ENCODE results near the gene ZNF174. TPM values are rescaled to one million over a fixed set of nuclear protein-coding genes. Genes with fewer than 3 reads are reported as not detected.

Gene ZNF174
- total RNA-seq, 1 donor: 11.2 TPM

DNA sequence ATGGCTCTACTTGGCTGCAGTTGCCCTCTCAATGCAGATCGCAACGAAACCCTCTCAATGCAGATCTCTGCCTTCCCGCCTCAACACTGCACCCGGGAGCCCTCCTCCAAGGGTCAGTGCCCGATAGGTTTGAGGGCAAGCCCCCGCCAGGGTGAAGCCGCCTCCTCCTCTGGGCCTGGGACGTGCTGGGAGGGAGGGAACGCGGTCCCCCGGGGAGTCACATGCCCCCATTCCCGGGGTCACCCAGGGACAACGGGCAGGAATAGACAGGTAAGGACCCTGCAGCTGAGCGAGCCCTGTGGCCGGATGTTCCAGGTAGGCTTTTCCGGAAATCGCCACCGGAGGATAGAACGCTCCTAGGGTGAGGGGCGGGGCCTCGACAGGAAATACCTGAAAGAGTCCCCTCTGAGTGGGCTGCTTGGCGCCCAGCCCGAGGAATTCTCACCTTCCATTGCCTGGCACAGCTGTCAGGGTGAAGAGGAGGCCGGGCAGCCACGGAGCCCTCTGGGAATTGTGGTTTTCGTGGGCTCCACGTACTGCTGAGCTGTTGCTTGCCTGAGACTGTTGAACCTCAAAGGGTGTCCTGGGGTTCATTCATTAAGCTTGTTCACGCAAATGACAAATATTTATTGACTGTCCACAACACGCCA is 12.8 kb downstream of the ZNF174 start:
- no peaks in the 10 kb centered on the region for H4K20me1 ChIP-seq (ENCODE audit: insufficient read depth, low read length)
- no peak overlapping the region for H3K27ac ChIP-seq (ENCODE audit: low read depth, low read length)
- H3K79me2 ChIP-seq (ENCODE audit: insufficient read depth, low read length): no peaks in the 10 kb centered on the region
- no peak for DNase-seq (ENCODE audit: insufficient read length, low spot score, missing footprints)
- no peak overlapping the region for H3K4me3 ChIP-seq (ENCODE audit: insufficient read depth, low read length)
- H3K9me3 ChIP-seq (ENCODE audit: low read depth, low read length): peaks cover 13% of the 10 kb centered on the region
- peaks cover 4% of the 10 kb centered on the region for H3K36me3 ChIP-seq (ENCODE audit: insufficient read depth, low read length)
- TF ChIP-seq, protein P1, sequence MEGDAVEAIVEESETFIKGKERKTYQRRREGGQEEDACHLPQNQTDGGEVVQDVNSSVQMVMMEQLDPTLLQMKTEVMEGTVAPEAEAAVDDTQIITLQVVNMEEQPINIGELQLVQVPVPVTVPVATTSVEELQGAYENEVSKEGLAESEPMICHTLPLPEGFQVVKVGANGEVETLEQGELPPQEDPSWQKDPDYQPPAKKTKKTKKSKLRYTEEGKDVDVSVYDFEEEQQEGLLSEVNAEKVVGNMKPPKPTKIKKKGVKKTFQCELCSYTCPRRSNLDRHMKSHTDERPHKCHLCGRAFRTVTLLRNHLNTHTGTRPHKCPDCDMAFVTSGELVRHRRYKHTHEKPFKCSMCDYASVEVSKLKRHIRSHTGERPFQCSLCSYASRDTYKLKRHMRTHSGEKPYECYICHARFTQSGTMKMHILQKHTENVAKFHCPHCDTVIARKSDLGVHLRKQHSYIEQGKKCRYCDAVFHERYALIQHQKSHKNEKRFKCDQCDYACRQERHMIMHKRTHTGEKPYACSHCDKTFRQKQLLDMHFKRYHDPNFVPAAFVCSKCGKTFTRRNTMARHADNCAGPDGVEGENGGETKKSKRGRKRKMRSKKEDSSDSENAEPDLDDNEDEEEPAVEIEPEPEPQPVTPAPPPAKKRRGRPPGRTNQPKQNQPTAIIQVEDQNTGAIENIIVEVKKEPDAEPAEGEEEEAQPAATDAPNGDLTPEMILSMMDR (IDR thresholded peaks at IDR 0.05; ENCODE audit: extremely low read depth, low read depth, low read length): no peak
- no peak overlapping the region for H2AFZ ChIP-seq (ENCODE audit: low read length)
- H3K4me1 ChIP-seq (ENCODE audit: insufficient read depth, low read length): no peaks in the 10 kb centered on the region
- no peak overlapping the region for H3K4me2 ChIP-seq (ENCODE audit: insufficient read depth, low read length)
- no peaks in the 10 kb centered on the region for H3K27me3 ChIP-seq (ENCODE audit: insufficient read depth, low read length)

DNA sequence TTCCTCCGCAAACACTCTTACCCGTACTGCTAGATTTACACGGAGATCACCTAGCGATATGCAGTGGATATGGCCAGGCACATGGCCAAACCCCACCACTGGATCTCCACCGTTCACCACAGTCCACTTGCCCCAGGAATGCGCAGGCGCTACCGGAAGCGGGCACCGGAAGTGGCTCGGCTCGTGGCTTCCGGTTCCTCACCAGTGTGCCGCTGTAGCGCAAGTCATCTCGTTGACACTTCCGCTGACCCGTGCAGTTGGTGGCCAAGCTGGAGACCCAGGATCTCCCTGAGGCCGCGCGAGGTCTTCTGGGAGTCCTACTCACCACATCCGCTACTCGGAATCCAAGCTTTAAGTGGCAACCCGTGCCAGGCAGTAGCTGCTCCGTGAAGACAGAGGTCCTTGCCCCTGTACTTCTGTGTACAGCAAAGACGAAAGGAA is 30.8 kb downstream of the ZNF174 start:
- peaks cover 5% of the 10 kb centered on the region for H3K36me3 ChIP-seq (ENCODE audit: insufficient read depth, low read length)
- no peaks in the 10 kb centered on the region for H3K4me1 ChIP-seq (ENCODE audit: insufficient read depth, low read length)
- H3K9me3 ChIP-seq (ENCODE audit: low read depth, low read length): no peaks in the 10 kb centered on the region
- H3K27me3 ChIP-seq (ENCODE audit: insufficient read depth, low read length): no peaks in the 10 kb centered on the region
- TF ChIP-seq, protein P1 (IDR thresholded peaks at IDR 0.05; ENCODE audit: extremely low read depth, low read depth, low read length): no peak
- peaks cover 3% of the 10 kb centered on the region for H3K79me2 ChIP-seq (ENCODE audit: insufficient read depth, low read length)
- DNase-seq (ENCODE audit: insufficient read length, low spot score, missing footprints): peak; percentile 45
- H3K4me2 ChIP-seq (ENCODE audit: insufficient read depth, low read length): peak overlapping the region; percentile 64
- peak overlapping the region; percentile 49 for H3K4me3 ChIP-seq (ENCODE audit: insufficient read depth, low read length)
- H4K20me1 ChIP-seq (ENCODE audit: insufficient read depth, low read length): no peaks in the 10 kb centered on the region
- H2AFZ ChIP-seq (ENCODE audit: low read length): peak overlapping the region; percentile 73
- no peak overlapping the region for H3K27ac ChIP-seq (ENCODE audit: low read depth, low read length)

DNA sequence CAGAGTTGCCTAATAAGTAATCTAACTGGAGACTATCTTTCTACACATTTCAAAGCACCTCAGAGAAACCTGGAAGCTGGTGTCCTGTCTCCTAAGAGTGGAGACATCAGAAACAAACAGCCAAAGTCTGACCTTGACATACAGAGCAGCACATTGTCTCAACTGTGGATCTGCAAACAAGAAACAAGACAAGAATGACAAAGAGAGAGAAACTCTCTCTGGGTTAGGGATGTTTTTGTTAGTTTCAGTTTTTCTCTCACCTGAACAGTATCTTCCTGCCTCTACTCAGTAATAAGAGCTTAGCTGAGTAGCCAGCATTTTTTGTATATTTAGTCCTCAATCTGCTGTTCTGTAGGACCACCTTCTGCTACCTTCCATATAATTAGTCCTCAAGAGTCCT is 33.4 kb downstream of the ZNF174 start:
- H3K79me2 ChIP-seq (ENCODE audit: insufficient read depth, low read length): peaks cover 10% of the 10 kb centered on the region

DNA sequence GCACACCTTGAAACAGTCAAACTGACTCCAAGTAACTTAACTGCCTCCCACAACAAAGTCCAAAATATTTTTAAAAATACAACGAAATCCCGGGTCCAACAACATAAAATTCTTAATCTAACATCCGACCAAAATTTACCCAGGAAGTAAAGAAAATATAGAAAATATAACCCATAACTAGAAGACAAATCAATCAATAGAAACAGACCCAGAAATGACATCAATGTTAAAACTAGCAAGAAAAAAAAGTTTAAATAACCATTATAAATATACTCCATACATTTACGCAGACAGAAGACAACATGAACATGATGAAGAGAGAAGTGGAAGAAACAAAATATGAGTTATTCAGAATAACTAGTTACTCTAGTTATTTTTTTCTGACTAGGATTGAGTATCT is 38.6 kb downstream of the ZNF174 start:
- no peak overlapping the region for H3K27ac ChIP-seq (ENCODE audit: low read depth, low read length)
- peaks cover 6% of the 10 kb centered on the region for H3K36me3 ChIP-seq (ENCODE audit: insufficient read depth, low read length)
- H3K4me2 ChIP-seq (ENCODE audit: insufficient read depth, low read length): no peak overlapping the region
- no peak overlapping the region for H3K4me3 ChIP-seq (ENCODE audit: insufficient read depth, low read length)
- H2AFZ ChIP-seq (ENCODE audit: low read length): no peak overlapping the region
- H3K27me3 ChIP-seq (ENCODE audit: insufficient read depth, low read length): no peaks in the 10 kb centered on the region
- H3K4me1 ChIP-seq (ENCODE audit: insufficient read depth, low read length): peaks cover 4% of the 10 kb centered on the region
- TF ChIP-seq, protein P1 (IDR thresholded peaks at IDR 0.05; ENCODE audit: extremely low read depth, low read depth, low read length): no peak
- H4K20me1 ChIP-seq (ENCODE audit: insufficient read depth, low read length): no peaks in the 10 kb centered on the region
- H3K9me3 ChIP-seq (ENCODE audit: low read depth, low read length): no peaks in the 10 kb centered on the region
- peaks cover 29% of the 10 kb centered on the region for H3K79me2 ChIP-seq (ENCODE audit: insufficient read depth, low read length)
- no peak for DNase-seq (ENCODE audit: insufficient read length, low spot score, missing footprints)

More for the DNA sequence above, 33.4 kb downstream of the ZNF174 start:
- Histone ChIP-seq H2AFZ (ENCODE audit: low read length) (no peak overlapping the region), H3K4me2 (ENCODE audit: insufficient read depth, low read length) (no peak overlapping the region), H3K4me1 (ENCODE audit: insufficient read depth, low read length) (no peaks in the 10 kb centered on the region), H3K4me3 (ENCODE audit: insufficient read depth, low read length) (no peak overlapping the region), H3K27me3 (ENCODE audit: insufficient read depth, low read length) (no peaks in the 10 kb centered on the region), H4K20me1 (ENCODE audit: insufficient read depth, low read length) (no peaks in the 10 kb centered on the region), H3K9me3 (ENCODE audit: low read depth, low read length) (no peaks in the 10 kb centered on the region), H3K36me3 (ENCODE audit: insufficient read depth, low read length) (peaks cover 6% of the 10 kb centered on the region), H3K27ac (ENCODE audit: low read depth, low read length) (no peak overlapping the region)
- DNase-seq (ENCODE audit: insufficient read length, low spot score, missing footprints): peak; percentile 38
- TF ChIP-seq, protein P1 (IDR thresholded peaks at IDR 0.05; ENCODE audit: extremely low read depth, low read depth, low read length): no peak
